Thyroid gland (tissue), 4 donors: ENCODE measurements around the gene AMZ1. TPM values are rescaled to one million over a fixed set of nuclear protein-coding genes. Genes with fewer than 3 reads are reported as not detected.

Experiments
- DNase-seq, 2 donors: peaks; one replicate each; pipeline ENCODE4 v3.0.0-alpha.2; 2019
- H3K27ac ChIP-seq, 3 donors: fragments of 200-600 bp; sonication (generic); 1 replicate in 2 of 3; 2 replicates in 1 of 3; pipeline ENCODE4 v1.5.1; 2016 to 2019; ENCODE audit warnings: mild to moderate bottlenecking in 1 of 3, moderate library complexity in 1 of 3
- H3K27me3 ChIP-seq: fragments of 200-600 bp; sonication (generic); one replicate; pipeline ENCODE4 v1.5.1; 2019
- H3K36me3 ChIP-seq, 2 donors: fragments of 200-600 bp; sonication (generic); one replicate each; pipeline ENCODE4 v1.5.1; 2016 to 2019
- H3K4me1 ChIP-seq, 2 donors: fragments of 200-600 bp; sonication (generic); one replicate each; pipeline ENCODE4 v1.5.1; 2017 to 2019
- H3K4me3 ChIP-seq, 3 donors: fragments of 200-600 bp; sonication (generic); replicated peaks in 1 of 3; 1 replicate in 2 of 3; 2 replicates in 1 of 3; pipeline ENCODE4 v1.5.1; 2016; ENCODE audit warnings: mild to moderate bottlenecking in 1 of 3
- H3K9me3 ChIP-seq: fragments of 200-600 bp; sonication (generic); one replicate; pipeline ENCODE4 v1.5.1; 2017
- POLR2A ChIP-seq, 2 donors: fragments of 450-650 bp; IDR thresholded peaks; one replicate each; pipeline ENCODE4 v1.6.1; 2017; ENCODE audit warnings: antibody characterized with exemption in 2 of 2, mild to moderate bottlenecking in 2 of 2, moderate library complexity in 1 of 2
- WGBS, 2 donors: methylation state at CpG; one replicate each; pipeline ENCODE4 v1.1.5; 2017; 5-methylcytosine and 5-hydroxymethylcytosine counted together
- intact Hi-C: fragments of 100-400 bp; cut with DNase I; formaldehyde crosslinking; loops from one replicate; pipeline ENCODE4 v1.15.1; 2023
- total RNA-seq, 4 donors: library from RNA; depleted of rRNA; stranded (reverse); fragments of >200 nt; gene quantifications; one replicate each; pipeline ENCODE4 v1.2.3, GENCODE V29; 2016
- TF ChIP-seq, protein P1 (sequence below), 6 experiments: fragments of 200-600 bp in 3 of 6; fragments of 450-650 bp in 3 of 6; sonication (generic) in 3 of 6; IDR thresholded peaks; one replicate each; pipeline ENCODE4 v1.5.1; 2016 to 2019; ENCODE audit warnings: antibody characterized with exemption in 6 of 6, mild to moderate bottlenecking in 2 of 6, inconsistent platforms in 1 of 6, moderate library complexity in 1 of 6

The AMZ1 gene
- total RNA-seq, 4 donors from 2014 or later = 0.29 to 1.2 TPM; not detected in 2

DNA sequence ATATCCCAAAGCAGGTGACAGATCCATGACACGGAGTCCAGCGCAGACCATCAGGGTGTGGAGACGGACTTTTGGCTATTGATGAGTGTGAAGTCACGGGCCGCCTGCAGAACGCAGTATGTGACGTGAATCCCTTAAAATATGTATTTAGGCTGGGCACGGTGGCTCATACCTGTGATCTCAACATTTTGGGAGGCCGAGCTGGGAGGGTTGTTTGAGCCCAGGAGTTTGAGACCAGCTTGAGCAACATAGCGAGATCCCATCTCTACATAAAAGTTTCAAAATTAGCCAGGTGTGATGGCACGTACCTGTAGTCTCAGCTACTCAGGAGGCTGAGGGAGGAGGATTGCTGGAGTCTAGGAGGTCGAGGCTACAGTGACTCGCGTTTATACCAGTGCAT, 1.9 kb upstream of the AMZ1 start:
- intact Hi-C loops = loop anchor here (10.0 kb wide), 1 partner anchor 121 kb away; no protein-coding TSS in a partner anchor
- TF ChIP-seq, protein P1, sequence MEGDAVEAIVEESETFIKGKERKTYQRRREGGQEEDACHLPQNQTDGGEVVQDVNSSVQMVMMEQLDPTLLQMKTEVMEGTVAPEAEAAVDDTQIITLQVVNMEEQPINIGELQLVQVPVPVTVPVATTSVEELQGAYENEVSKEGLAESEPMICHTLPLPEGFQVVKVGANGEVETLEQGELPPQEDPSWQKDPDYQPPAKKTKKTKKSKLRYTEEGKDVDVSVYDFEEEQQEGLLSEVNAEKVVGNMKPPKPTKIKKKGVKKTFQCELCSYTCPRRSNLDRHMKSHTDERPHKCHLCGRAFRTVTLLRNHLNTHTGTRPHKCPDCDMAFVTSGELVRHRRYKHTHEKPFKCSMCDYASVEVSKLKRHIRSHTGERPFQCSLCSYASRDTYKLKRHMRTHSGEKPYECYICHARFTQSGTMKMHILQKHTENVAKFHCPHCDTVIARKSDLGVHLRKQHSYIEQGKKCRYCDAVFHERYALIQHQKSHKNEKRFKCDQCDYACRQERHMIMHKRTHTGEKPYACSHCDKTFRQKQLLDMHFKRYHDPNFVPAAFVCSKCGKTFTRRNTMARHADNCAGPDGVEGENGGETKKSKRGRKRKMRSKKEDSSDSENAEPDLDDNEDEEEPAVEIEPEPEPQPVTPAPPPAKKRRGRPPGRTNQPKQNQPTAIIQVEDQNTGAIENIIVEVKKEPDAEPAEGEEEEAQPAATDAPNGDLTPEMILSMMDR (IDR thresholded peaks at IDR 0.05) = no peak
- no peak for TF ChIP-seq POLR2A (IDR thresholded peaks at IDR 0.05)
- 92 to 96% methylated on average over 14 of the region's 14 CpGs for WGBS, 2 donors
- Histone ChIP-seq H3K27ac (no peak overlapping the region), H3K9me3 (no peaks in the 10 kb centered on the region), H3K27me3 (peaks cover 9% of the 10 kb centered on the region), H3K4me3 (no peak overlapping the region), H3K36me3 (no peaks in the 10 kb centered on the region), H3K4me1 (peaks cover 0 to 10% of the 10 kb centered on the region in 2 donors)
- no peak for DNase-seq

DNA sequence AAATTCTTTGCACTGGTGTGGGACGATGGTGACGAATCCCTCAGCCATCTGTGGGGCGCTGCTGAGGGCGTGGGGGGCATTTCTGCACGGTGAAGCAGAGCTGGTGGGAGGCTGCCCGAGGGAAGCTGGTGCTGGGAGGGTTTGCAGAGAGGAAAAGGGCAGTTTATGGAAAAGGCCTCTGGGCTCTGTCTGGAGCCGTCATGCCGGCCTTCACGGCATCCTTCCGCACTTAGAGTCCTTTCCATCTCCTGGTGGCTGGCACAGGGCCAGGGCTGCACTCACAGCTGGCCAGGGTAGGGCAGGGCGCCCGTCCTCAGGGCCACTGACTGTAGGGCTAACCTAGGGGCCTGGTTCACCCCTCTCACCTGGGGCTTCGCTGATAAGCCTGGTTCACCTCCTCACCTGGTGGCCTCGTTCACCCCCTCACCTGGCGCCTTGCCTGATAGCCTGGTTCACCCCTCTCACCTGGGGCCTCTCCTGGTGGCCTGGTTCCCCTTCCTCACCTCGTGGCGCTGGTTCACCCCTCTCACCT, 598 bp upstream of the AMZ1 start:
- H3K27me3 ChIP-seq = peaks cover 9% of the 10 kb centered on the region
- DNase-seq = peak; percentile 35 to 41
- H3K4me1 ChIP-seq = peaks cover 0 to 10% of the 10 kb centered on the region in 2 donors
- H3K27ac ChIP-seq = no peak overlapping the region
- H3K4me3 ChIP-seq = no peak overlapping the region
- no peak for TF ChIP-seq POLR2A (IDR thresholded peaks at IDR 0.05)
- TF ChIP-seq, protein P1 (IDR thresholded peaks at IDR 0.05) = no peak
- H3K9me3 ChIP-seq = no peaks in the 10 kb centered on the region
- 39 to 54% methylated on average over 9 to 15 of the region's 17 CpGs for WGBS, 2 donors
- intact Hi-C loops = loop anchor here (10.0 kb wide), 1 partner anchor 123 kb away; no protein-coding TSS in a partner anchor
- no peaks in the 10 kb centered on the region for H3K36me3 ChIP-seq

DNA sequence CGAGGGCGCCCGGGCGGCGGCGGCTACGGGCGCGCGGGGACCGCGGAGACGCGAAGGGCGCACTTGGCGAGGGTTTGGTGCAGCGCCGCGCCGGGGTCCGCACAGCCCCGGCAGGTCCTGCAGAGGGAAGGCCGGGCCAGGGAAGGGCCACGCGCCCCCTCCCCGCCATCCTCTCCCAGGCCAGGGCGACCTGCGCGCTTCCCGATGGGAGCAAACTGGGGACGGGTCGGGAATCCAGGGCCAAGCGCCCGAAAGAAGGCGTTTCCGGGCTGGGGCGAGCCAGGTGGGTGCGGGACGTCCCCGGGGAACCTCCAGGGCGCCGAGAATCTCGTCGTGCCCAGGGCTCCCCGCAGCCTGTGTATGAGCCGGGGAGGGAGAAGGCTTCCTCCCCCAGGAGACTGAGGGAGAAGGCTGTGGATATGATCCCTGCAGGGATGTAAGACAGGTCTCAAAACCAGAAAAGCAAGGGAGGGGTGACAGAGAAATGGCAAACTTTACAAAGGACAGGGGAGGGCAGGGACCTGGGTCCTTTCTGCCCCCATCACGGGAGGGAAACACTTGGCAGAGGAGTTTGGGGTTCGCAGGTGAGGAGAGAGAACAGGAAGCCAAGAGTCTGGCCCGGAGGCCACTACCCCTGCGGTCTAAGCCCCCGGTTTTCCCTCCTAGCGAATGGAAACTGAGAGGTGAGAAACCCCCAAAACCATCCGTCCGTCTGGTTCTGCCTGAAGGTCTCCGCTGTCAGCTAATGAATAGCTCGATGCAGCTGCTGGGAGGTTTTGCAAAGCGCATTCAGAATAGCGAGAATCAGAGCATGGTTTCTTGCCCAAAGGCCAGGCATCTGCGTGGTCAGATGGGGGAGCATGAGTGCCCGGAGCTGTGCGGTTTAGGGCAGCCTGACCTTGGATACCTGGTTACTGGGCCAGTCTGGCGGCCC, 674 bp downstream of the AMZ1 start:
- no peak for DNase-seq
- no peak for TF ChIP-seq POLR2A (IDR thresholded peaks at IDR 0.05)
- TF ChIP-seq, protein P1 (IDR thresholded peaks at IDR 0.05) = no peak
- H3K27ac ChIP-seq = no peak overlapping the region
- WGBS, 2 donors = 22 to 27% methylated on average over 15 to 32 of the region's 62 CpGs
- no peaks in the 10 kb centered on the region for H3K9me3 ChIP-seq
- peaks cover 0 to 10% of the 10 kb centered on the region in 2 donors for H3K4me1 ChIP-seq
- H3K36me3 ChIP-seq = no peaks in the 10 kb centered on the region
- H3K27me3 ChIP-seq = peaks cover 9% of the 10 kb centered on the region
- intact Hi-C loops = loop anchor here (10.0 kb wide), 1 partner anchor 124 kb away; no protein-coding TSS in a partner anchor
- peak overlapping the region in 1 of 3 donors; percentile 12 for H3K4me3 ChIP-seq

DNA sequence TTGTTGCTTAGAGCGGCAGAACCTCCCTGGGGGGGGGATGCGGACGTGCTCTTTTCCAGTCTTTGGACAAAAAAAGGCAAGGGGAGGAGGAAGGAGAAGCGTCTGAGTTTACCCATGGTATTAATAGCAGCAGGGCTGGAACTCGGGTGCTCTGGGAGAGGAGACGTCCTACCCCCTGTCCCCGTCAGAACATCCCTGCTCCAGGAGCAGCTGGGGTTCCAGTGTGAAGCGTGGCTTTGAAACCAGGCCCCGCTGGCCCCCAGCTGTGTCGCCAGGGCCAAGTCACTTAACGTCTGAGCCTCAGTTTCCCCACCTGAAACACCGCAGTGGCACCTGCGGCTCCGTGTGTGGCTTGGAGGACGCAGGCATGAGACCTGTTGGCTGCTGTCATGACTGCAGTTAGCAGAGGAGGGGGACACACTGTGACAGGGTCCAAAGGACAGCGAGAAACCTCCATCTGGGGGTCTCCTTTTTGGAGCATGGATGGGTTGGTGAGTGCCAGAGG, 1.4 kb downstream of the AMZ1 start:
- intact Hi-C loops = loop anchor here (10.0 kb wide), 1 partner anchor 125 kb away; no protein-coding TSS in a partner anchor
- DNase-seq = no peak
- H3K36me3 ChIP-seq = no peaks in the 10 kb centered on the region
- TF ChIP-seq, protein P1 (IDR thresholded peaks at IDR 0.05) = no peak
- no peak for TF ChIP-seq POLR2A (IDR thresholded peaks at IDR 0.05)
- H3K27me3 ChIP-seq = peaks cover 9% of the 10 kb centered on the region
- 64 to 71% methylated on average over 13 to 15 of the region's 16 CpGs for WGBS, 2 donors
- H3K27ac ChIP-seq = no peak overlapping the region
- no peaks in the 10 kb centered on the region for H3K9me3 ChIP-seq
- peaks cover 0 to 10% of the 10 kb centered on the region in 2 donors for H3K4me1 ChIP-seq
- H3K4me3 ChIP-seq = no peak overlapping the region
